Ishikawa (cell line): ENCODE measurements around the gene CELSR2.

ENCODE experiments used
- CEBPB ChIP-seq: IDR thresholded peaks from 2 replicates; pipeline ENCODE4 v1.6.1; 2012
- CREB1 ChIP-seq: IDR thresholded peaks from 2 replicates; pipeline ENCODE4 v1.6.1; 2012; ENCODE audit warnings: low read depth
- EP300 ChIP-seq: IDR thresholded peaks from 2 replicates; pipeline ENCODE4 v1.6.1; 2012; ENCODE audit warnings: borderline replicate concordance
- NFIC ChIP-seq: IDR thresholded peaks from 2 replicates; pipeline ENCODE4 v1.6.1; 2012
- RAD21 ChIP-seq: IDR thresholded peaks from 2 replicates; pipeline ENCODE4 v1.6.1; 2012; ENCODE audit warnings: low read depth
- REST ChIP-seq: IDR thresholded peaks from 2 replicates; pipeline ENCODE4 v1.6.1; 2012; ENCODE audit warnings: low read depth, mild to moderate bottlenecking
- TAF1 ChIP-seq: IDR thresholded peaks from 2 replicates; pipeline ENCODE4 v1.6.1; 2012; ENCODE audit warnings: low read depth, mild to moderate bottlenecking
- TCF12 ChIP-seq: IDR thresholded peaks from 2 replicates; pipeline ENCODE4 v1.6.1; 2012; ENCODE audit warnings: low read depth
- TEAD4 ChIP-seq: IDR thresholded peaks from 2 replicates; pipeline ENCODE4 v1.6.1; 2012
- YY1 ChIP-seq: IDR thresholded peaks from 2 replicates; pipeline ENCODE4 v1.6.1; 2012; ENCODE audit warnings: low read depth
- ZBTB7A ChIP-seq: IDR thresholded peaks from 2 replicates; pipeline ENCODE4 v1.6.1; 2012; ENCODE audit warnings: low read depth
- TF ChIP-seq, protein P1 (sequence below): IDR thresholded peaks from 2 replicates; pipeline ENCODE4 v1.6.1; 2012
- TF ChIP-seq, protein P2 (sequence below): IDR thresholded peaks from 2 replicates; pipeline ENCODE4 v1.6.1; 2012

- TF ChIP-seq TCF12 (no peak), CEBPB (no peak), EP300 (no peak), NFIC (no peak), YY1 (no peak), CREB1 (no peak), ZBTB7A (no peak), TAF1 (no peak), RAD21 (no peak), TEAD4 (no peak), REST (no peak)
- TF ChIP-seq, protein P1, sequence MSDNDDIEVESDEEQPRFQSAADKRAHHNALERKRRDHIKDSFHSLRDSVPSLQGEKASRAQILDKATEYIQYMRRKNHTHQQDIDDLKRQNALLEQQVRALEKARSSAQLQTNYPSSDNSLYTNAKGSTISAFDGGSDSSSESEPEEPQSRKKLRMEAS: no peak
- TF ChIP-seq, protein P2, sequence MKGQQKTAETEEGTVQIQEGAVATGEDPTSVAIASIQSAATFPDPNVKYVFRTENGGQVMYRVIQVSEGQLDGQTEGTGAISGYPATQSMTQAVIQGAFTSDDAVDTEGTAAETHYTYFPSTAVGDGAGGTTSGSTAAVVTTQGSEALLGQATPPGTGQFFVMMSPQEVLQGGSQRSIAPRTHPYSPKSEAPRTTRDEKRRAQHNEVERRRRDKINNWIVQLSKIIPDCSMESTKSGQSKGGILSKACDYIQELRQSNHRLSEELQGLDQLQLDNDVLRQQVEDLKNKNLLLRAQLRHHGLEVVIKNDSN: no peak
Measured at GRCh38 chr1:109261578-109261977, 12.2 kb downstream of the CELSR2 start.
